Embryonic facial prominence (tissue), 1 donor: Measurements from ENCODE around the gene GNB1L.

ENCODE experiments used
- DNase-seq: peaks from one replicate; pipeline ENCODE4 v3.0.0-alpha.2; 2016; ENCODE audit errors: extremely low spot score

Gene GNB1L

DNA sequence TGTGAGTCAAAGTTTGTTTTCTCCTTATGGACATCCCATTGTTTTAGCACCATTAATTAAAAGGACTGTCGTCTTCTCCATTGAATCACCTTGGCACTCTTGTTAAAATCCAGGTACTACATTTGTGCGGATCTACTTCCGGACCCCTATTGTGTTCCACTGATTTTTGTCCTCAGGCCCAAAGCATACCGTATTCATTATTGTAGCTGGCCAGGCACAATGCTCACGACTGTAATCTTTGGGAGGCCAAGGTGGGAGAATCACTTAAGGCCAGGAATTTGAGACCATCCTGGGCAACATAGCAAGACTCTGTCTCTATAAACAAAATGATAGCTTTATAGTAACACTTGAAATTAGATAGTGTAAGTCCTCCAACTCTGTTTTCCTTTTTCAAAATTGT, 8.9 kb upstream of the GNB1L start:
- no peak for DNase-seq

DNA sequence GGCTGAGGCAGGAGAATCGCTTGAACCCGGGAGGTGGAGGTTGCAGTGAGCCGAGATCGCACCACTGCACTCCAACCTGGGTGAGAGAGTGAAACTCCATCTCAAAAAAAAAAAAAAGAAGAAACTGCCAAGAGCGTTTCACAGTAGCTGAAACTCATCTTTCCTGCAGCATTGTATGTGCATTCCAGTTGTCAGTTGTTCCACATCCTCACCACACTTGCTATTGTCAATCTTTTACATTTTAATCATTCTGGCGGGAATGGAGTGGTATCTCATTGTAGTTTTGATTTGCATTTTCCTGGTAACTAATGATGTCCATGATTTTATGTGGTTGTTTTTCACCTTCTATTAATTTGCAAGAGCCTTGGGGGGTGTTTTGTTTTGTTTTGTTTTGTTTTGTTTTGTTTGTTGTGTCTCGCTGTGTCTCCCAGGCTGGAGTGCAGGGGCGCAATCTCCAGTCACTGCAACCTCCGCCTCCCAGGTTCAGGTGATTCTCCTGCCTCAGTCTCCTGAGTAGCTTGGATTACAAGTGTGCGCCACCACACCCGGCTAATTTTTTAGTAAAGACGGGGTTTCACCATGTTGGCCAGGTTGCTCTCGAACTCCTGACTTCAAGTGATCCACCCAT, 8.1 kb upstream of the GNB1L start:
- no peak for DNase-seq

DNA sequence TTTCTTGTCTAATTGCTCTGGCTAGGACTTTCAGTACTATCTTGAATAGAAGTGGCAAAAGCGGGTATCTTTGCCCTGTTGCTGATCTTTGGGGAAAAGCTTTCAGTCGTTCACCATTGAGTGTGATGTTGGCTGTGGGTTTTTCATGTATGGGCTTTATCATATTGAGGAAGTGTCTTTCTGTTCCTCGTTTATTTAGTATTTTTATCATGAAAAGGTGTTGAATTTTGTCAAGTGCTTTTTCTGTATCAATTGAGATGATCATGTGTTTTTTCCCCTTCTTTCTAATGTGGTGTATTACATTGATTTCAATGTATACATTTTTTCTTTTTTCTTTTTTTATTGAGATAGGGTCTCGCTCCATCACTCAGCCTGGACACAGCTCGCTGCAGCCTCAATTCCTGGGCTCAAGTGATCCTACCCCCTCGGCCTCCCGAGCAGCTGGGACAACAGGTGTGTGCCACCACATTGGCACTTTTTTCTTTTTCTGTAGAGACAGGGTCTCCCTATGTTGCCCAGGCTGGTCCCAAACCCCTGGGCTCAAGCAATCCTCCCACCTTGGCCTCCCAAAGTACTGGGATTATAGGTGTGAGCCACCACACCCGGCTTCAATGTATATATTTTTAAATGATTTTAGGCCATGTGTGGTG, 5.3 kb upstream of the GNB1L start:
- no peak for DNase-seq

DNA sequence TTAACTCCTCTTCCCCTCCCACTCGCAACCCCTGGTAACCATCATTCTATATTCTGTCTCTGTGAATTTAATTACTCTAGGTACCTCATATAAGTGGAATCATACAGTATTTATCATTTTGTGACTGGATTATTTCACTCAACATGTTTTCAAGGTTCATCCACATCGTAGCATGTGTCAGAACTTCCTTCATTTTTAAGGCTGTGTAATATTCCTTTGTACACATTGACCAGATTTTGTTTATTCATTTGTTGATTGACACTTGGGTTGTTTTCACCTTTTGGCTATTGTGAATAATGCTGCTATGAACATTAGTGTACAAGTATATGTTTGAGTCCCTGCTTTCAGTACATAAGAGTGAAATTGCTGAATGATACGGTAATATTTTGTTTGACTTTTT, 2.7 kb upstream of the GNB1L start:
- DNase-seq = no peak

DNA sequence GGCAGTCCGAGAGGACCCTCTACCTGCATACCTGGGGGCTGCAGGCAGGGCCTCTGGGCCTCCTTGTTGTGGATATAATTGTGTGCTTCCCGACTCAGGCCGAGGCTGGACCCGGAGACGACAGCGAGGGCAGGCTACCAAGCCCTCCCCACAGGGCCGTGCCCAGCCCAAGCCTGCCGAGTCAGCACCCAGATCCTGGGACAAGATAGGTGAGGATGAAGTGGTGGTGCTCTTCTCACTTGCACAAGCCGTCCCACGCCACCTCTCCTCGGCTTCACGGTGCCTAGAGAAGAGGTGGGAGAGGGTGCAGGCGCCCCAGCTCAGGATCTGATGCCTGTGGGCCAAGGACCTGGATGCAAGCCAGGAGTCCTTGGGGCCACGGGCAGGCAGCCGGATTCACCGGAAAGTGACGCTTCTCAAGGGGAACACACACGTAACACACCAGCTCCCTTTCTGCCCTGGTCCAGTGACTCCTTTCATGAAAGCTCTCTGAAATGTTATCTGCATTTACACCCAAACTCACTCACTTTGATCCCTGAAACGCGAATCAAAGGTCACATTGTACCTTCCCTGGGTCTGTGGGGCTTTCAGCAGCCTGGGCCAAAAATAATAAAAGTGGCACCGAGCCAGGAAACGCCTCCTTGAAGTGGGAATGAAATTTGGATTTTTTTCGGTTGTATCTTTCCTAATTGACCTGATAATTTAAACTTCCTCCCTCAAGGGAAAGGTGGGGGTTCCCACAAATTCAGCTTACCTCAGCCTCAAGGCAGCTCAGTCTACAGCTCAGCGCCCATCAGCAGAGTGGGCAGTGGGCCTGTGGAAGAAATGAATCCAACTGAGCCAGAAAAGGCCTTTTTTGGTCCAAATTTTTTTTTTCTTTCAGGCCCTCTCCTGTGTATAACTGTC, 1.1 kb upstream of the GNB1L start:
- no peak for DNase-seq

DNA sequence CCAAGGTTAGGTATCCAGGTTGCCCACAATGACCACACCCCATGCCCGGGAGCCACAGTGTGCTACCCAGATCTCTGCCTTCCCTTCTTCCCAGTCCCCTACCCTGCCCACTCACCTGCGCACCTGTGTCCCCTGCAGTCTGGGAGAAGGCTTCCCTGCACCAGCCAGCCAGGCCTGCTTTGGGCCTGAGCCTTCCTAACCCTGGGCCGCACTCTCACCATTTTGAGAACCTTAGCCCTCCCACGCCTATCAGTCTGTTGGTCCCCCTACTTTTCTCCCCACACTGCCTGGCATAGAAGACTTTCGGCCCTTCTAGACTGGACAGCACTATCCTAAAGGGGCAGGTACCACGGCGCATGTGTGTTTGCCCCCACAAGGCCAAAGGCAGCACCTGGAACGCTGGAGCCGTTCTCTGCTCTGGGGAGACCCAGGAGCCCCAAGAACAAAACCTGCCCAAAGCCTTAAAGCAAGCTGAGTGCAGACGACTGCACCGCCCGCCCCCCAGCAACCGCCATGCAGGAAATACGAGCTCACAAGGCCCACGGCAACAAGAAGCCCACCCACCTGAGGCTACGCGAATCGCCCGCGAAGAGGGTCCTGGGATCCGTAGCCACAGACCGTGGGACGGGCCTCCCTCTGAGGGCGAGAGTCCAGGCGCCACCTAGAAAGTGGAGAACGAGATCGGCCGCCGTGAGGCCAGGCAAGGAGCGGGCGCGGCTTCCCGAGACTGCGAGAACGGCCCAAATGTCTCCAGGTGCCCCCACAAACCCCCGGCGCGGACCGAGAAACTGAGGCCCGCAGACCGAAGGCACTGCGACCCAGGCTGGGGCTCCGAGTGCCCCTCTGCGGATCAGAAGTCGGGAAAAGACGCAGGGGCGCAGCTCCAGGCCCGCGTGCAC, 546 bp downstream of the GNB1L start:
- DNase-seq = no peak

DNA sequence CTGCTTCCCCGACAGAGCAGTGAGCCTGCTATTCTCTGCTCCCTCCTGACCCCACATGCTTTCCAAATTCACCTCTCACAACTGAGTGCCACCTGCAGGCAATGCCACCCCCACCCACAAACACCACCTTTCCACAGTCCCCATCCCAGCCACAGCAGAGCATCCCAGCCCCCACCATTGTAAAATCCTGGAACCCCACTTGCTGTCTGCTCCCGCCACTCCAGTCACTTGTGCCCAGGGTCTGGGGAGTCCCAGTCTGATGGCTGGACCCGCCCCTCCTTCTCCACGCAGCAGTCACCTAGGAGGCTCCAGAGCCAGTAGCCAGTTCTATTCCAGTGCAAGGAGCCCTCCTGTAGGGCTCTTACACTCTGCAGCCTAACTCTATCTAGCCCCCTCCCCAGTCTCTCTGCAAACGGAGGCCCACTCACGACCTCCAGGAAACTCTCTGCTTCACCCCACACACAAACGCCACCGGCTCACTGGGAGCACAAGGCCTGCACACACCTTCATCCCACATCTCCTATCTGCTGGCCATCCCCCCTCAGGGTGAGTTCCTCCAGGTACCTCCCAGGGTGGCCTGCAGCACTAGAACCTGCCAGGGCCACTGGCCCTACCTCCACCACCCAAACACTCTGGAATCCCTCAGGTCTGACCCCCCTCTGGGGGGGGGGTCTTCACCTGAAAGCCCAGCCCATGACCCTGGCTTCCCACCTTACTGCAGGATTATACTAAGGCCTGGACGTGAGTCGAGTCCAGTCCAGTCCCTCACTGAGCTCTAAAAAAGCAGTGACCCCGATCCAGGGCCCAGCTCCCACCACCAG, 1.4 kb downstream of the GNB1L start:
- no peak for DNase-seq

DNA sequence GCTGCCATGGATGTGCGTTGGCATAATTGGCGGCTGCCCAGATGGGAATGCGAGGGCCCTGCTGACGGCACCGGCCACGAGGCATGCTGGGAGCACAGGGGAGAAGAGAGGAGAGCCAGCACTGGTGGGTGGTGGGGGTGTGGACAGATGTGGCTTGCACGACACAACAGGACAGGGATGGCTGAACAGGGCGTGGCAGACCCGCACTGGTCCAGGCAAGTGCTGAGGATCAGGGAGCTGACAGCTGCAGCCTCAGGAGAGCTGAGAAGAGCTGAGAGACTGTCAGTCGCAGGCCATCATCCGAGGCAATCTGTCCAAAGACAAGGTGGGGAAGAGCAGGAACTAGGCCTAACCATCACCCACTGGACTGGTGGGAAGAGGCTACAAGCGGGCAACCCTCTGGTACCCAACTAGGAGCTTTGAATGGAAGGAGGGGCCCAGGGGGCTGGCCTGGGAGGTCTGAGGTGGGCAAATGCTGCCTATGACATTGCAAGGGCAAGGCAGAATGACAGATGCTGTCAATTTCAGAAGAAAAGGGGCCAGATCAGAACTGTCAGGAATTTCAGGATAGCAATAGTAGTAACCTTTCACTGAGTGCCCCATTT, 2.4 kb downstream of the GNB1L start:
- no peak for DNase-seq

DNA sequence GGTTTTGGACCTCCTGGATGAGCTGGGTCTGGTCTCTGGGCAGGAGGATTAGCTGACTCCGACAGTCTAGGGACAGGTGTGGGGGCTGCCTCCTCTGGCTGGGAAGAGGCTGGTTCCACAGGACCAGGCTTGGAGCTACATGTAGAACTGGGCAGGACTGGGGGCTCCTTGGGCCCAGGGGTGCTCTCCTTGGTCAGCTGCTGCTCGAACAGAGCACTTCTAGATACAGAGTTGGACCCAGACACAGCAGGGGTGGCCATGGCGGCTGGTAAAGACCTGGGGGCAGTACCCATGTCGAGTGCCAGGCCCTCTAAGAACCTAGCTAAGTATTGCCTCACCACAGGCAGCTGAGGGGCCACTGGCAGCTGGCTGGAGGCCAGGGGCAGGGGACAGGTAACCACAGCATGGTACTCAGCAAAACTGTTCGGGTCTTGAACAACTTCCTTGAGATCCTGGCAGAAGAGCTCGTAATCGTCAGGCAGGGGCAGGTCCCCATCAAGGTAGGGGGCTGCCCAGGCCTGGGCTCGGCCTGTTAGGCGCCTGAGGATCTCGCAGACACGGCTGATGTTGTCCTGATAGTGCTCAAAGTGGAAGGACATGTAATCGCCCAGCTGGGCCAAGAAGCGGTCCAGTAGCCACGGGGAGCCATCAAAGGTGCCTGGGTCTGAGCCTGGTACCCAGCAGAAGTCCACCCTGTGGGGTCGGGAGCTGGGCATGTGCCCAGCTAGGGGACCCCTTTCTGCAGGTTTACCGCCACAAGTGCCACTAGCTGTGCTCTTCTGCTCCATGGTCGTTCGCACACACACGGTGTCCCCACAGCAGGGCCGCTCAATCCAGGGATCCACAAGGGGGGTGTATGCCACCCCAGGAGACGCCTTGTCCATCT, 3.1 kb downstream of the GNB1L start:
- DNase-seq = no peak

DNA sequence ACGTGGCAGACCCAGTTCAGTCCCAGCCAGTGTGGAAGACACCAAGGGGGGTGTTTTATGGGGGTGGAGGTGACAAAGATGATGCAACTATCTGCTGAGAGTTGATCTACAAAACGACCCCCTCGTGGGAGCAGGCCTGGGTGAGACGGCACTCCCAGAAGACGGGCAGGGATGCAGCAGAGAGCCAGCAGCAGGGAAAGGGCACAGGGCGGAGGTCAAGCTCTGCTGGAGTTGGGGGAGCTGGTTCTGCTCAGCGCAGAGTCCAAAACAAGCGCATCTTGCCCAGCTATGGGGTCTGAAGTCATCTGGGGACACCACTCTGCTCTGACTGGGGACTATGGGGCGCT, 3.9 kb downstream of the GNB1L start:
- DNase-seq = no peak

DNA sequence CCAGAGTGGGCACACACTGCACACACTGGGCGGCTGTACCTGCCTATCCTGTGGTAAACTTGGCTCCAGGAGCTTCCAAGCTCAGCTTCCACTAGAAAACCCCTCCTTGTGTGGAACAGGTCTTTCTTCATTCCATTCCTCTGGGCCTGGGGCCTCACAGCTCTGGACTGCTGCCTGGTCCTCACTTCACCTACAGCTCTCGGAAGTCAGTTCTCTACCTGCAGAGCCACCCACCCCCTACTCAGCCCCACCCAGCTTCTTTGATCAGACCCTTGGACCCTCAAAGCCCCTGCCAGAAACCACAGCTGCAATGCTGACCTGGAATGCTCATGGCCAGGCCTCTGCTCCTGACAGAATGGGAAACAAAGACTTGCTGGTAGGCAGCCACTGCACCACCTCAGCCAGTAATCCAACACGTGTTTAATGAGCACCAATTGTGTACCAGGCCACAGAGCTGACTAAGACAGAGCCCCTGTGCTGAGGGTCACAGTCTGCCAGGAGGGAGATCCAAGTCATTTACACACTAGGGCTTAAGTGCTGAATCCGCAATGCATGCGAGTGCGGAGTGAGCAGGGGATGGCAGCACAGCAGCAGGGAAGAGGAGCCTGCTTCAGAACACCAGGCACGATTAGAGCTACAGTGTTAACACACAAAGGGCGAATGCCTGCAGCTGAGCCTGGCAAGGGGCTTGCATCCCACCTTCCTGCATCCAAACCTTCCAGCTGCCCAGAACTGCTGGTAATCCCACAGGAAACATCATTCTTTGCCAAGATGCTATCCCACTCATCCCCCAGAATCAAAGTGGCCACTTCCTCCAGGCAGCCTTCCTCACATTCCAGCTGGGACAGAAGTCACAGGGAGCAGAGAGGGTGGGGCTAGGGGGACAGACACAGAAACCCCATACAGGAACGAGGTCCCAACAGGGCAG, 4.6 kb downstream of the GNB1L start:
- no peak for DNase-seq

DNA sequence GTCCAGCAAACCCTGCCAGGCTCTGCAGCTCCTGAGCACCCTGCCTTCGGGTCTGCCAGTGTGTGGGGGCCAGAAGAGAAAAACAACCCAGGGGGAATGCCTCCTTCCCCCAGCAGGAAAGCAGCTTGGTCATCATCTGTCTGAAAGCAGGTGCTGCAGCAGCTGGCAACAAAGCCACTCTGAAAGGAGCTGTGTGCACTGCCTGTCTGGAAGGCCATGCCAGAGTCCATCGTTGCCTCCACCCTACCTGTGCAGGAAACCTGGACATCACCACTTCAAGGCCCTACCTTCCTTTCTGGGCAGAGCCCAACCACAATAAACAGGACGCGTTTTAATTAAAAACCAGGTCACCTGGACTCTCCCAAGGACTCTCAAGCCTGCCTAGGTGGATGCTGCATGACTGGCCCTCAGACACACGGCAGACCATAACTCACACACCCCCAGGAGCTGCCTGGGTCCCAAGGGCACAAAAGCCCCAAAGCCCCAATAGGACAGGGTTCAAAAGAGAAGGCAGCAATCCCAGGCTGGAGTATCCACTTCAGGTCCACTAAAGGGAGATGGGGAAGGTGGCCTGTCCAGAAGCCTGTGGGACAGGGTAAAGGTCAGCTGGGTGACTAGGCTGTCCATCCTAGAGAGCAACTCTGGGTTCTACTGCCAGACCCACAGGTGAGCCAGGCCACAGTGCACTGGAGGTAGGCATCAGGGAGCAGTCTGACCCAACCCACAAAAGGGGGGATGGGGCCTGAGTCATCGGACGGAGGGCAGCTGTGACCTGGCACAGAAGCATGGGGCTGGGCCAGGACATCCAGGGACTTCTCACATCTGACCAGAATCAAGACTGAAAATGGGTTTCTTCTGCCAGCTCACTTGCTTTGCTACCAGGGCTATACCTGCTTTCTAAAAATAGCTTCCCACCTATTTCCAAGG, 6.1 kb downstream of the GNB1L start:
- DNase-seq = no peak

DNA sequence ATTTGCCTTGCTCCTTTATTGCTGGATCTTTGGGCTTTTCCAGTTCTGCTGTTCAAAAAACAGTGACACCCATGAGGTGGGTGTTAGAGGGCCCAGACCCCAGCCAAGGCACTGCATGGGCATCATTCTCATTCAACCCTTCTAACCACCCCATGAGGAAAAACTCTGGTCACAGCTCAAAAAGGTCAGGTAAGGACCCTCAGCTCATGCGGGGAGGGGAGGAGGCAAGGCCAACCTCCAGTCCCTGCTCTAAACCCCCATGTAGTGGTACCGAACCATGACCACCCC, 7.4 kb downstream of the GNB1L start:
- no peak for DNase-seq

DNA sequence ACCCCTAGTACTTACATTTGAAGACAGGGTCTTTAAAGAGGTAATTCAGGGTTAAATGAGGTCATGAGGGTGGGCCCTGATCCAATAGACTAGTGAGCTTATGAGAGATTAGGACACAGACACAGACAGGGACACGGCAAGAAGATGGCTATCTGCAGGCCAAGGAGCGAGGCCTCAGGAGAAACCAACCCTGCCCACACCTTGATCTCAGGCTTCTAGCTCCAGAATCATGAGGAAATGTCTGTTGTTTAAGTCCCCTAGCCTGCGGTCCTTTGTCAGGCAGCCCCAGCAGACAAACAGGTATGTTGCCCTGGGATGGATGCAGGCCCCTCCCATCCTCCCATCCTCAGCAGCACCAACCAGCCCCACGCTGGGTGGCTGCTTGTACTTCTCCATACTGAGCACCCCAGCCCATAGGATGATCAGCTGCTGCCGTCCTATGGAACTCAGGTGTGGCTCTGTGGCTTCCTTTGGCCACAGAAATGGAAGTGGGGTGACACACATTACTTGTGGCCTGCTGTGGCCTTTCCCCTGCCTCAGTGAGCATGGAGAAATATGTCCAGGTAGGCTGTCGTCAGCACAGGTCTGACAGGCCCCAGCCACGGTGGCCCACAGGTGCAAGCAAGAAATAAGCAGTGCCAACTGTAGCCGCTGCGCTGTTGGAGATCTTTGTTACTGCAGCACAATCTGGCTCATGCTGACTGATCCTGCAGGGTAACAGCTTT, 7.9 kb downstream of the GNB1L start:
- DNase-seq = no peak

DNA sequence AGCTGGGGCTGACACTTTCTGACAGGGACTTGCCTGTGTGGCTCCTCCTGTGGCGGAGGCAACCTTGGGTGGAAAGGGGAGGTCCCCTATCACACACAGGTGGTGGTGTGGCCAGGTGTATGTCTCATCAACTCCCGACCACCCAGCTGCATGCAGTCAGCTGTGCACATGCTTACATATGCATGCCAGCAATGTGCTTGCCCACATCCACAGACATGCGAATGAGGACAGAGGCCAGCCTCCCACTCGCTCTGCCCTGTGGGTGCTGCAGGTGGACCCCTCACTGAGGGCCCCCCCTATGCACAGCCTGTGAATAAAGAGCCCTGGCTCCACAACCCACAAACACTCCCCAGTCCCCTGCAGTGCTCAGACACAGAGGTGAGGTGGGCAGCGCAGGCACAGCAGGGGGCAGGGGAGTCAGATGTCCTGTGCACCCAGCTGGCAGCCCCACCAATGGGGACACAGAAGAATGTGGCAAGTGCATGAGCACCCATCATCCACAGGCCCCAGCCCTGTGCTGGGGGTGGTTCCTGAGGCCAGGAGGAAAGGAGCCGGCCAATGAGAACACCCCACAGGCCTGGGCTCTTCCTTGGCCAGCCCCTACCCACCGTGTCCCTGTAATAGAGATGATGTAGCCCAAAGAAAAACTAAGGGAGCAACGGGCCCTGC, 9.5 kb downstream of the GNB1L start:
- no peak for DNase-seq

DNA sequence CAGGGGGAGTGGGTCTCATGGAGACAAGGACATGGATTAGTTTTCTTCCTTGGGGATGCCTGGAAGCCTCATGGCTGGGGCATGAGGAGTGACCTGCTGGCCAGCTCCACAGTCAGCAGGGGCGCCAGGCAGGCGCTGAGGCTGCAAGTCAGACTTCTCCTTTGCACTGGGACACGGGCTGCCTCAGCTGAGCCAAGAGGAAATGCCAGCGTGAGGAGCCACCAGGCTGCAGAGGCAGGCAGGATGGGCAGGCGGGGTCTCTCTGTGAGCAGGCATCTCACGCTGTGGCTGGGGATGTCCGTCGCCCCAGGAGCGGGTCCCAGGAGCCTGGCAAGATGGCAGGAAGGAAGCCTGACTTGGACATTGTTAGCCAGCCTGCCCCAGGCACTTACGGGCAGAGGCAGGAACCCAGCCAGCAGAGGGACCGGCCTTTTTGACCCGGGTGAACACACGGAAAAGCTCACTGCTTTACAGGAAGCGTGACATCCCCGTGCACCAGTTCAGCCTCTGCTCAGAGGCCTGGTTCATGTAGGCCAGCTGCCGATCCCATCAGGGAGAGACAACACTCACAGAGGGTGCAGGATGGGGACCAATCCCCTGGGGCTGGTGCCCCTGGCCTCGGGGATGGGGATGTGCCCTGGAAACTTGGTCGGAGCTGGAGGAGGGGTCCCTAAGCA, 10.2 kb downstream of the GNB1L start:
- no peak for DNase-seq
